HG03103 (cell line): ENCODE measurements around the gene SAFB2.

Source experiments
- ATAC-seq: cut with Tn5 transposase; IDR thresholded peaks from one replicate; pipeline ENCODE4 v1.9.1; 2021; ENCODE audit warnings: low read depth; ENCODE audit not compliant: unreplicated experiment

The SAFB2 gene

GRCh38 chr19:5635427-5635826 lies 12.9 kb upstream of the SAFB2 start:
- no peak for ATAC-seq

- no peak for ATAC-seq
These were observed 10.1 kb upstream of the SAFB2 start for GRCh38 chr19:5632657-5633056.

GRCh38 chr19:5632241-5632612 lies 9.7 kb upstream of the SAFB2 start:
- no peak for ATAC-seq

GRCh38 chr19:5631567-5632240 lies 9.1 kb upstream of the SAFB2 start:
- ATAC-seq: no peak

- no peak for ATAC-seq
These were observed 6.4 kb upstream of the SAFB2 start for GRCh38 chr19:5628919-5629481.

- no peak for ATAC-seq
These were observed 5.9 kb upstream of the SAFB2 start for GRCh38 chr19:5628461-5628860.

- no peak for ATAC-seq
These were observed 4.9 kb upstream of the SAFB2 start for GRCh38 chr19:5627395-5627904.

- no peak for ATAC-seq
These were observed 3.1 kb upstream of the SAFB2 start for GRCh38 chr19:5625641-5626040.

GRCh38 chr19:5624741-5625278 lies 2.2 kb upstream of the SAFB2 start:
- no peak for ATAC-seq

GRCh38 chr19:5624018-5624663 lies 1.6 kb upstream of the SAFB2 start:
- ATAC-seq: no peak

GRCh38 chr19:5623397-5624017 lies 931 bp upstream of the SAFB2 start:
- no peak for ATAC-seq

- ATAC-seq: no peak
These were observed 571 bp downstream of the SAFB2 start for GRCh38 chr19:5621945-5622464.

GRCh38 chr19:5621311-5621944 lies 1.1 kb downstream of the SAFB2 start:
- no peak for ATAC-seq

- no peak for ATAC-seq
These were observed 2.6 kb downstream of the SAFB2 start for GRCh38 chr19:5619946-5620345.

- ATAC-seq: no peak
These were observed 4.0 kb downstream of the SAFB2 start for GRCh38 chr19:5618591-5618990.

GRCh38 chr19:5617080-5617479 lies 5.5 kb downstream of the SAFB2 start:
- no peak for ATAC-seq

- ATAC-seq: no peak
These were observed 6.7 kb downstream of the SAFB2 start for GRCh38 chr19:5615756-5616327.

- no peak for ATAC-seq
These were observed 9.4 kb downstream of the SAFB2 start for GRCh38 chr19:5612891-5613865.

GRCh38 chr19:5609881-5610448 lies 12.6 kb downstream of the SAFB2 start:
- no peak for ATAC-seq
